GM13976 (cell line): ENCODE data around the gene TBX19.

Experiments used
- DNase-seq: peaks from one replicate; pipeline ENCODE4 v3.0.0; 2012; ENCODE audit warnings: low spot score
- in situ Hi-C: fragments of 300-500 bp; cut with MboI; formaldehyde crosslinking; loops from one replicate; pipeline ENCODE4 v1.12.0; 2022; ENCODE audit warnings: low sequenced_read_pairs, mixed read lengths, inconsistent platforms; ENCODE audit not compliant: unreplicated experiment
- TF ChIP-seq, protein P1 (sequence below): IDR thresholded peaks from 2 replicates; pipeline ENCODE4 v1.5.1; 2012; ENCODE audit warnings: borderline replicate concordance, mild to moderate bottlenecking; ENCODE audit not compliant: insufficient read depth; ENCODE audit errors: extremely low read depth, missing control alignments, control extremely low read depth

The TBX19 gene

DNA sequence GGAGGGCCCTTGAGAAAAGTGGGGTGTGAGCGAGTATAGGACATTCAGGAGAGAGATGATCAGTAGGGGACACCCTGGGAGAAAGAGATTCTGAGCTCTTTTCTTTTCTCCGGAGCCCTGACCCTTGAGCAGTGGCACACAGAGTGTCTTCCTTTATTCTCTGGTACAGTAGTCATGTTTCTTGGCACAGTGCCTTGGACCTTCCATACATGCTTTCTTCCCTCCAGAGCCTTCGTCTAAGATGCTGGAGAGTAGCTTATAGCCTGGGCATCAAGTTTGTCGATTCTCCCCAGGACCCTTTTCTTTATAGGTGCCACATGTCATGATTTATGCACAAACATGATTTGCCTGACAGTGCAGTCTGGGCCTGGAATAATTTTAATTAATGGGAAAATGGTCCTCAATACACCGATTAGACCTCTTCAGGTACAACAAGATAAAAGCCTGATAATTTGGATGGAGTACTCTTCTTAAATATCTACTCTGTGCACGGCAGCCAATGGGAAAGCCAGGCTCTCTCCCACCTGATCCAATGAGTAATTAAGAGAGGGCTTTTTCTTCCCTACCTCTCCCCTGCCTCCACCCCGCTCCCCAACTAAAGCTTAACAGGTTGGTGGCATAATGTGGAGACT, at the start of gene TBX19:
Gene TBX19 (plus strand): TSS at position 582 of the 632 bp plus-strand sequence. CDS start 214 bp downstream, outside the sequence.
- in situ Hi-C loops: no loop called here
- TF ChIP-seq, protein P1, sequence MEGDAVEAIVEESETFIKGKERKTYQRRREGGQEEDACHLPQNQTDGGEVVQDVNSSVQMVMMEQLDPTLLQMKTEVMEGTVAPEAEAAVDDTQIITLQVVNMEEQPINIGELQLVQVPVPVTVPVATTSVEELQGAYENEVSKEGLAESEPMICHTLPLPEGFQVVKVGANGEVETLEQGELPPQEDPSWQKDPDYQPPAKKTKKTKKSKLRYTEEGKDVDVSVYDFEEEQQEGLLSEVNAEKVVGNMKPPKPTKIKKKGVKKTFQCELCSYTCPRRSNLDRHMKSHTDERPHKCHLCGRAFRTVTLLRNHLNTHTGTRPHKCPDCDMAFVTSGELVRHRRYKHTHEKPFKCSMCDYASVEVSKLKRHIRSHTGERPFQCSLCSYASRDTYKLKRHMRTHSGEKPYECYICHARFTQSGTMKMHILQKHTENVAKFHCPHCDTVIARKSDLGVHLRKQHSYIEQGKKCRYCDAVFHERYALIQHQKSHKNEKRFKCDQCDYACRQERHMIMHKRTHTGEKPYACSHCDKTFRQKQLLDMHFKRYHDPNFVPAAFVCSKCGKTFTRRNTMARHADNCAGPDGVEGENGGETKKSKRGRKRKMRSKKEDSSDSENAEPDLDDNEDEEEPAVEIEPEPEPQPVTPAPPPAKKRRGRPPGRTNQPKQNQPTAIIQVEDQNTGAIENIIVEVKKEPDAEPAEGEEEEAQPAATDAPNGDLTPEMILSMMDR: no peak
- DNase-seq: no peak

DNA sequence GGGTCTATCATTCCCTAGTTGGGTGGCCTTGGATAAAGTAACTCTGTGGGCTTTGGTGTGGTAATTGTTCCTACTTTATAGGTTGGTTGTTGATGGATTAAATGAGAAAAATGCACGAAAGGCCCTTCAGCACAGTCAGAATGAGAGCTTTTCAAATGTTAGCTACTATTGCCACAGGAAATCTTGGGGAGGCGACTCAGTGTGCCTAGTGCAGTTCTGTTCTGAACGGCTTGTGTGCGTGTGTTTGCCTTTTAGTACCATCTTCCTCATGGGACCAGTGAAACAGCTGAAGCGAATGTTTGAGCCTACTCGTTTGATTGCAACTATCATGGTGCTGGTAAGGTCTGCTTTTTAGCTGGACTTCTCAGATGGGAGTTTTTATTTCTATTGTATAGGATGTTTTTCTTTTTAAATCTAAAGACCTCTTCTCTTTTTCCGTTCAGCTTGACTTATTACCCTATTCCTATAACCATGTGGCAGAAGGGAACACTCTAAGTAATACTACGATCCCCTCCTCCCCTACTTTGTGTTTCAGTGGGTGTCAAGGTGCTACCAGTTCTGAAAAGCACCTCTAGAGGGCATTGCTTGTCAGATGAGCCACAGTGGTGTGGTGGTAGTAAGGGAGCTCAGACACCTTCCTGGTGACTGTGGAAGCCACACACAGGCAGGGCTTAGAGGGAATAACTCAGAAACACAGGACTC, 45.7 kb upstream of the TBX19 start:
- in situ Hi-C loops: no loop called here
- DNase-seq: peak; percentile 54
- TF ChIP-seq, protein P1: peak; percentile 49

DNA sequence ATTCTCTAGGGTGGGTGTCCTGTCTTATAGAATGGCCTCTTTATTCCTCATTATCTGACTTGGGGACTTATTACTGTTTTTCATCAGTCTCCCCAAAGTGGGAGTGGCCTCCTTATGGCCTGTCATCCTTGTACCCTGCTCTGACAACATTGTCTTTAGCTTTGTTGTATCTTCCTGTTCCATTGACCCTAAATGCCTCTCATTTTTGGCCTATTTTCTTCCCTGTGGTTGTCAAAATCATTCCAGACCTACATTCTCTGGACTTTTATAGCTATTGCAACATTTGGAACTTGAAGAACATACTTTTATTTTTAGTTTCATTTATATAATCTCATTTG, 45.2 kb upstream of the TBX19 start:
- DNase-seq: no peak
- TF ChIP-seq, protein P1: no peak
- in situ Hi-C loops: no loop called here

DNA sequence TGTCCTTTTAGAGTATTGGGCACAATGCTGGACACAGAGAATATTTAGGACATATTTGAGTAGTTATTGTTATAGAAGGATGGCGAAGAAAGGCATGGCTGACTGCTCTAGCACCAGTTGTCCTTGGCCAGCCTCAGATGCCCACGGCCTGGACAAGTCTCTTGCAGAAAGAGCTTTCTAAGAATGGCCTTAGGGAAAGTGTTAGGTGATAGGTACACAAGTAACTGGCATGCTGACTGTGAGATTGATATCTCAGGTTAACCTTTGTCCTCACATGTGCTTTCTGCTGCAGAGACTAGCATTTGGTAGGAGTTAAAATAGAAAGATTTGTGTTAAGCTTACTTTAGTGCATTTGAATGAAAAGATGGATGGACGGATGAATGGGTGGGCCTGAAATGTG, 44.7 kb upstream of the TBX19 start:
- in situ Hi-C loops: no loop called here
- TF ChIP-seq, protein P1: no peak
- no peak for DNase-seq

DNA sequence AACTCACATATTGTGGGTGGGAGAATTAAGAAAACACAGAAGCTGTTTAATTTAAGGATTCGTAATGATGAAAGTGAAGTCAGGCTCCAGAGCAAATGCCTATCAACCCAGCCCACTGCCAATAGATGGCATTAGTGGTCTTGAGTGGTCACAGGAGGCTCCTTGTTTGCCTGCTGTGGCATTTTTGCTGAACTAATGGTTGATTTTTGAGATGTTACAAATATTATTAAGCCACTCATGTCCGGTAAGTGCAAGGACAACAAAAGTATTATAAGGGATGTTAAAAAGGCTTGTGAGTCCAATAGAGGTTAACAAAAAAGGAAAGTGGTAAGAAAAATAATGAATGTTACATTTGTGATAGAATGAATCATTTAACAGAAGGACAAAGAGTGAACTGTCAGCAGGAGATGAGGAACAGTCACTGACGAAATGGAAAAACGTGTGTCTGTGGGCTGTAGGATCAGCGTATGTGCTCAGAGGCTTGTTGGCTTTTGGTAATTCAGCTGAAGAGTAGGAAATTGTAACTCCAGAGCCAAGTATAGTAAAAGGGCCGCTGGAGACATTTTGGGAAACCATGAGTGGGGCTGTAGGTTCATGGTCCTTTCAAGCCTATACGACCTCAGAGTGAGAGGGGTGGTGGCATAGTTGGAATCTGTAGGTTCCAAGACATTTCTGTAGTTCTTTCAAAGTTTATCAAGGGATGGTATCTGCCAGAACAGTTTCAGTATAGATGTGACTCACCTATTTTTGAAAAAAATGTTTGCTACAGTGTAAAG, 43.7 kb upstream of the TBX19 start:
- in situ Hi-C loops: no loop called here
- no peak for DNase-seq
- TF ChIP-seq, protein P1: no peak

DNA sequence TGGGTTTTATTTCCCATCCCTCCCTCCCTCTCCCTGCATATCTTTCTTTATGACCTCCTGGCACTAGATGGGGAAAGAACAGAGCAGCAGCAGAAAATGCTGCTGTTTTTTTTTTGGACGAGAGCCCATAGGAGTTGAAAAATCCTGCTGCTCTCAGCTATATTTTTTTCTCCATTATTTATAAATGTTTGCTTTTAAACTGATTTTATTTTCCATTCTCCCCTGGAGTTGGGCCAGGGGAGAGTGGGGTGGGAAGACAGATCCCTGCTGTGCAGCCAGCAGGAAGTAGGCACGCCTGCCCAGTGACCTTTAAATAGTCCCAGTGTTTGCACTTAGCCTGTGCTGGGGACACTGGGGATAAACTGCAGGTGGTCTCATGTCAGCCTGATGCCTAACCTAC, 37.5 kb upstream of the TBX19 start:
- no peak for DNase-seq
- TF ChIP-seq, protein P1: no peak
- in situ Hi-C loops: no loop called here
